PFSK-1 (cell line): ENCODE data around the gene FBXO8.

Source experiments
- FOXP2 ChIP-seq: optimal IDR thresholded peaks from 2 replicates; pipeline ENCODE3; 2011; ENCODE audit warnings: borderline replicate concordance, control low read depth, inconsistent platforms; ENCODE audit not compliant: insufficient read depth; ENCODE audit errors: extremely low read length, extremely low read depth
- POLR2AphosphoS5 ChIP-seq: IDR thresholded peaks from 2 replicates; pipeline ENCODE4 v1.6.1; 2012; ENCODE audit warnings: low read depth, mild to moderate bottlenecking, control low read depth, low read length, moderate library complexity
- SIN3A ChIP-seq: IDR thresholded peaks from 2 replicates; pipeline ENCODE4 v1.6.1; 2012; ENCODE audit warnings: mild to moderate bottlenecking, low read length, moderate library complexity, borderline replicate concordance; ENCODE audit not compliant: insufficient read depth
- TAF1 ChIP-seq: IDR thresholded peaks from 2 replicates; pipeline ENCODE4 v1.6.1; 2012; ENCODE audit warnings: low read length, control low read depth, borderline replicate concordance; ENCODE audit not compliant: insufficient read depth
- TF ChIP-seq, protein P1 (sequence below), 2 experiments: IDR thresholded peaks; 2 replicates each; pipeline versions ENCODE4 v1.6.1 to v1.8.0; 2011 to 2012; ENCODE audit warnings: low read depth in 2 of 2, low read length in 2 of 2, control low read depth in 1 of 2, inconsistent platforms in 1 of 2, mild to moderate bottlenecking in 1 of 2, moderate library complexity in 1 of 2; ENCODE audit not compliant: insufficient read depth in 1 of 2

GRCh38 chr4:174281182-174281737, 2.2 kb downstream of the FBXO8 start:
- TF ChIP-seq POLR2AphosphoS5, result no peak
- no peak for TF ChIP-seq SIN3A
- TF ChIP-seq TAF1, result no peak
- TF ChIP-seq, protein P1, sequence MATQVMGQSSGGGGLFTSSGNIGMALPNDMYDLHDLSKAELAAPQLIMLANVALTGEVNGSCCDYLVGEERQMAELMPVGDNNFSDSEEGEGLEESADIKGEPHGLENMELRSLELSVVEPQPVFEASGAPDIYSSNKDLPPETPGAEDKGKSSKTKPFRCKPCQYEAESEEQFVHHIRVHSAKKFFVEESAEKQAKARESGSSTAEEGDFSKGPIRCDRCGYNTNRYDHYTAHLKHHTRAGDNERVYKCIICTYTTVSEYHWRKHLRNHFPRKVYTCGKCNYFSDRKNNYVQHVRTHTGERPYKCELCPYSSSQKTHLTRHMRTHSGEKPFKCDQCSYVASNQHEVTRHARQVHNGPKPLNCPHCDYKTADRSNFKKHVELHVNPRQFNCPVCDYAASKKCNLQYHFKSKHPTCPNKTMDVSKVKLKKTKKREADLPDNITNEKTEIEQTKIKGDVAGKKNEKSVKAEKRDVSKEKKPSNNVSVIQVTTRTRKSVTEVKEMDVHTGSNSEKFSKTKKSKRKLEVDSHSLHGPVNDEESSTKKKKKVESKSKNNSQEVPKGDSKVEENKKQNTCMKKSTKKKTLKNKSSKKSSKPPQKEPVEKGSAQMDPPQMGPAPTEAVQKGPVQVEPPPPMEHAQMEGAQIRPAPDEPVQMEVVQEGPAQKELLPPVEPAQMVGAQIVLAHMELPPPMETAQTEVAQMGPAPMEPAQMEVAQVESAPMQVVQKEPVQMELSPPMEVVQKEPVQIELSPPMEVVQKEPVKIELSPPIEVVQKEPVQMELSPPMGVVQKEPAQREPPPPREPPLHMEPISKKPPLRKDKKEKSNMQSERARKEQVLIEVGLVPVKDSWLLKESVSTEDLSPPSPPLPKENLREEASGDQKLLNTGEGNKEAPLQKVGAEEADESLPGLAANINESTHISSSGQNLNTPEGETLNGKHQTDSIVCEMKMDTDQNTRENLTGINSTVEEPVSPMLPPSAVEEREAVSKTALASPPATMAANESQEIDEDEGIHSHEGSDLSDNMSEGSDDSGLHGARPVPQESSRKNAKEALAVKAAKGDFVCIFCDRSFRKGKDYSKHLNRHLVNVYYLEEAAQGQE (IDR thresholded peaks at IDR 0.05; ENCODE audit: insufficient read depth in 1 of 2, low read depth in 2 of 2, low read length in 2 of 2), result no peak
- no peak for TF ChIP-seq FOXP2
